ENCODE data around the gene ZNF385D. TPM values are rescaled to one million over a fixed set of nuclear protein-coding genes. Genes with fewer than 3 reads are reported as not detected.

ZNF385D gene
- total and polyA plus RNA-seq, 7 donors, result under 0.01 to 4.3 (median 1.2) TPM

- Histone ChIP-seq H3K4me1 (peaks cover 0 to 14% (median 11%) of the 10 kb centered on the region in 4 donors), H3K27ac (peak overlapping the region in 2 of 4 donors; percentile 10 to 80), H3K9me3 (no peaks in the 10 kb centered on the region), H3K27me3 (peaks cover 0 to 40% (median 0%) of the 10 kb centered on the region in 3 donors), H3K36me3 (no peaks in the 10 kb centered on the region), H3K4me3 (peak overlapping the region in 1 of 4 donors; percentile 18)
- intact Hi-C loops (cut with DNase I), result no loop called here
- TF ChIP-seq CTCF (IDR thresholded peaks at IDR 0.05), result no peak
- no peak for TF ChIP-seq EP300 (IDR thresholded peaks at IDR 0.05)
- TF ChIP-seq POLR2A (IDR thresholded peaks at IDR 0.05), result no peak
- TF ChIP-seq POLR2AphosphoS5 (IDR thresholded peaks at IDR 0.05), result no peak
- DNase-seq, result no peak
- WGBS, 2 donors, result 56 to 72% methylated on average over 3 of the region's 3 CpGs
Measured at GRCh38 chr3:21747376-21747775, 3.6 kb downstream of the ZNF385D start.

- H3K27ac ChIP-seq, result peak overlapping the region in 1 of 4 donors; percentile 80
- no peak for DNase-seq
- H3K4me1 ChIP-seq, result peaks cover 0 to 12% (median 9%) of the 10 kb centered on the region in 4 donors
- intact Hi-C loops (cut with DNase I), result no loop called here
- H3K9me3 ChIP-seq, result no peaks in the 10 kb centered on the region
- TF ChIP-seq POLR2A (IDR thresholded peaks at IDR 0.05) (no peak), EP300 (IDR thresholded peaks at IDR 0.05) (no peak), CTCF (IDR thresholded peaks at IDR 0.05) (no peak), POLR2AphosphoS5 (IDR thresholded peaks at IDR 0.05) (no peak)
- peaks cover 0 to 39% (median 0%) of the 10 kb centered on the region in 3 donors for H3K27me3 ChIP-seq
- H3K36me3 ChIP-seq, result no peaks in the 10 kb centered on the region
- no peak overlapping the region for H3K4me3 ChIP-seq
- 82 to 87% methylated on average over 6 of the region's 6 CpGs for WGBS, 2 donors
Measured at GRCh38 chr3:21745966-21746365, 5.0 kb downstream of the ZNF385D start.

- intact Hi-C loops (cut with DNase I), result no loop called here
- WGBS, 2 donors, result 72 to 79% methylated on average over 2 of the region's 2 CpGs
- H3K4me3 ChIP-seq, result no peak overlapping the region
- no peaks in the 10 kb centered on the region for H3K9me3 ChIP-seq
- no peak for DNase-seq
- H3K4me1 ChIP-seq, result peaks cover 0 to under 1% (median 0%) of the 10 kb centered on the region in 4 donors
- peak overlapping the region in 1 of 4 donors; percentile 0 for H3K27ac ChIP-seq
- peaks cover 0 to 30% (median 0%) of the 10 kb centered on the region in 3 donors for H3K27me3 ChIP-seq
- TF ChIP-seq CTCF (IDR thresholded peaks at IDR 0.05), result no peak
- H3K36me3 ChIP-seq, result no peaks in the 10 kb centered on the region
Measured at GRCh38 chr3:21744793-21745192, 6.2 kb downstream of the ZNF385D start.

GRCh38 chr3:21738935-21739702, 11.9 kb downstream of the ZNF385D start:
- no peaks in the 10 kb centered on the region for H3K36me3 ChIP-seq
- intact Hi-C loops (cut with DNase I), result no loop called here
- no peak overlapping the region for H3K27ac ChIP-seq
- H3K27me3 ChIP-seq, result peaks cover 0 to 7% (median 0%) of the 10 kb centered on the region in 3 donors
- H3K9me3 ChIP-seq, result no peaks in the 10 kb centered on the region
- WGBS, 2 donors, result 75 to 77% methylated on average over 15 of the region's 15 CpGs
- H3K4me3 ChIP-seq, result no peak overlapping the region
- TF ChIP-seq CTCF (IDR thresholded peaks at IDR 0.05) (no peak), EP300 (IDR thresholded peaks at IDR 0.05) (no peak), POLR2AphosphoS5 (IDR thresholded peaks at IDR 0.05) (no peak), POLR2A (IDR thresholded peaks at IDR 0.05) (no peak)
- no peak for DNase-seq
- H3K4me1 ChIP-seq, result no peaks in the 10 kb centered on the region
